ENCODE data around the gene EGLN2.
"Not testable (repeated sequence)": the region's sequence is repeated elsewhere in the genome, so short reads cannot be mapped to it uniquely, and the experiment has no call there.

Gene EGLN2

GRCh38 chr19:40846722-40847121 lies 47.7 kb downstream of the EGLN2 start:
- DNase-seq (ENCODE audit: low spot score), result not testable (repeated sequence)

GRCh38 chr19:40850277-40850676 lies 51.3 kb downstream of the EGLN2 start, which contains the start of gene CYP2A6:
Gene CYP2A6 (minus strand): TSS chr19:40850447. CDS start chr19:40850426, 21 bp downstream.
- DNase-seq (ENCODE audit: low spot score), result not testable (repeated sequence)

DNA sequence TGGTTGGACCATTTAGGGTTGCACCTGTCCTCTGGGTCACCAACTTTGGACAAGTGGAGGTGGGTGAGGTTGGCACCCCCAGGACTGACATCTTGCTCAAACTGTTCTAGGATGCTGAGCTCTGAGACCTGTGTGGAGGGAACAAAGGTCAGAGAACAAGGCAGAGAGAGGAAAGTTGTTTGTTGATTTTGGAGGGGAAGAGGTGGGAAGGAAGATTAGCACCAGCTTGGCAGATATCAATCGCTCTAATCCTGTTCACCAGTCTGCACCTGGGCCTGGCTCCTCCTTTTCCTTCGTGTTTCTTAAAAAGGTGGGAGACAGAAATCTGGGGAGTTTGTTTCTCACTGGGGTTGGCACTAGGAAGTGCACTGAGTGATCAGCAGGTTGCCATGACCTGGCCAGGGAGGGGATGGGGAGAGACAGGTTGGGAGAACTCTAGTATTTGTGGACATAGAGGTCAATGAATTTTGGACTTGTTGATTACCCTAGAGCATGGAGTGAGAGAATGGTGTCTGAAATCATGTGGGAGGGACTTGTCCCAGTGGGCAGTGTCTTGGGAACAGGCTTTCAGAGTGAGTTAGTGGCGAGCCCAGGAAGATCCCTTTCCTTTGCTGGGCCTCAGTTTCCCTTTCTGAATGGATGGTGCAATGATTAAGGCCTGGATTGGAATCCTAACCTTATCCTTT lies 53.6 kb downstream of the EGLN2 start:
- DNase-seq (ENCODE audit: low spot score), result not testable (repeated sequence)

All from GM03348 (cell line).